A549 (cell line): Measurements from ENCODE around the gene EBI3.

ENCODE experiments used
- CTCF ChIP-seq: fragments of >200 bp; sonication (Bioruptor Twin); formaldehyde crosslinking; IDR thresholded peaks from 3 replicates; pipeline ENCODE4 v1.5.1; 2016
- EP300 ChIP-seq, 2 experiments: fragments of >200 bp; sonication (Bioruptor Twin); formaldehyde crosslinking; IDR thresholded peaks; 2 replicates in 1 of 2; 3 replicates in 1 of 2; pipeline ENCODE4 v1.6.1; 2016 to 2017
- MAX ChIP-seq: IDR thresholded peaks from 2 replicates; pipeline ENCODE4 v1.6.1; 2012
- RAD21 ChIP-seq, 2 experiments: fragments of >200 bp in 1 of 2; sonication (Bioruptor Twin) in 1 of 2; formaldehyde crosslinking in 1 of 2; IDR thresholded peaks in 1 of 2; conservative IDR thresholded peaks in 1 of 2; 2 replicates in 1 of 2; 3 replicates in 1 of 2; pipeline ENCODE4 v1.6.1; 2012 to 2018; ENCODE audit warnings: inconsistent platforms in 1 of 2
- REST ChIP-seq: fragments of 200-600 bp; sonication (generic); IDR thresholded peaks from 2 replicates; pipeline ENCODE4 v1.6.1; 2016; ENCODE audit warnings: antibody characterized with exemption, mild to moderate bottlenecking, moderate library complexity

DNA sequence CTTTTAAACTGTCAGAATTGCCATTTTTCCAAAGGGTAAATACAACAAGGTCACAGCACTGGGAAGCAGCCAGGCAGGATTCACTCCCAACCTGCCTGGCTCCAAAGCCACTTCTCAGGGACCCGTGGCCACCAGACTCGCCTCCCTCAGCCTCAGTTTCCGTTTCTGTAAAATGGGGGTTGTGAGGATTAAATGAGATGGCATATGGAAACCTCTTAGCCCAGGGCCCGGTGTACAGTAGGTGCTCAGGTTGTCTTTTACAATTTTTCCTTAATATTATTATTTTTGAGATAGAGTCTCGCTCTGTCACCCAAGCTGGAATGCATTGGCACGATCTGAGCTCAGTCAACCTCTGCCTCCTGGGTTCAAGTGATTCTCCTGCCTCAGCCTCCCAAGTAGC is 27.7 kb downstream of the EBI3 start:
- TF ChIP-seq CTCF = no peak
- TF ChIP-seq REST = no peak
- no peak for TF ChIP-seq EP300 (IDR thresholded peaks at IDR 0.05)
- no peak for TF ChIP-seq MAX
- no peak for TF ChIP-seq RAD21 (conservative IDR thresholded peaks at IDR 0.05 in 1 of 2, IDR thresholded peaks at IDR 0.05 in 1 of 2)
